ENCODE results near the gene TTC23.

Gene TTC23

DNA sequence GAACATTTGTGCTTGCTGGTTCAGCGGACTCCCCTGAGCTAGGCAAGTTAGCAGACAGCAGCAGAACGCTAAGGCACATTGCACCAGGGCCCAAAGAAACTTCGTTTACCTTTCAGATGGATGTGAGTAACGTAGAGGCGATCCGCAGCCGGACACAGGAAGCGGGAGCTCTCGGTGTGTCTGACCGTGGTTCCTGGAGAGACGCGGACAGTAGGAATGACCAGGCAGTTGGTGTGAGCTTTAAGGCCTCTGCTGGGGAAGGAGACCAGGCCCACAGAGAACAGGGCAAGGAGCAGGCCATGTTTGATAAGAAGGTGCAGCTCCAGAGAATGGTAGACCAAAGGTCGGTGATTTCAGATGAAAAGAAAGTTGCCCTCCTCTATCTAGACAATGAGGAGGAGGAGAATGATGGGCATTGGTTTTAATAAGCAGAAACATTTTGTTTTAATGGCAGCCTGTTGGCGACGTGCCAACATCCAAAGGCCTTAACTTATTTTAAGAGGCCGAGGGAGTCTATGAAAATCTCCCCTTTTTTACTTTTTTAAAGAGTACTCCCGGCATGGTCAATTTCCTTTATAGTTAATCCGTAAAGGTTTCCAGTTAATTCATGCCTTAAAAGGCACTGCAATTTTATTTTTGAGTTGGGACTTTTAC, 116.6 kb downstream of the TTC23 start:
- DNase-seq, result no peak

DNA sequence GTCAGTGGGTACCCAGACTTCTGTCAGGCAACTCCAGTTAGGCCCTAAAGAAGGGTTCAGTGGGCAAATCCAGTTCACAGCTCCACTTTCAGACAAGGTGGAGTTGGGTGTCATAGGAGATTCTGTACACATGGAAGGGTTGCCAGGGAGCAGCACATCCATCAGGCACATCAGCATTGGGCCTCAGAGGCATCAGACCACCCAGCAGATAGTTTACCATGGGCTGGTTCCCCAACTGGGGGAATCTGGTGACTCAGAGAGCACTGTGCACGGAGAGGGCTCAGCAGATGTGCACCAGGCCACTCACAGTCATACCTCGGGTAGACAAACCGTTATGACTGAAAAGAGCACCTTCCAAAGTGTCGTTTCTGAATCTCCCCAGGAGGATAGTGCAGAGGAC, 117.3 kb downstream of the TTC23 start:
- DNase-seq, result no peak

DNA sequence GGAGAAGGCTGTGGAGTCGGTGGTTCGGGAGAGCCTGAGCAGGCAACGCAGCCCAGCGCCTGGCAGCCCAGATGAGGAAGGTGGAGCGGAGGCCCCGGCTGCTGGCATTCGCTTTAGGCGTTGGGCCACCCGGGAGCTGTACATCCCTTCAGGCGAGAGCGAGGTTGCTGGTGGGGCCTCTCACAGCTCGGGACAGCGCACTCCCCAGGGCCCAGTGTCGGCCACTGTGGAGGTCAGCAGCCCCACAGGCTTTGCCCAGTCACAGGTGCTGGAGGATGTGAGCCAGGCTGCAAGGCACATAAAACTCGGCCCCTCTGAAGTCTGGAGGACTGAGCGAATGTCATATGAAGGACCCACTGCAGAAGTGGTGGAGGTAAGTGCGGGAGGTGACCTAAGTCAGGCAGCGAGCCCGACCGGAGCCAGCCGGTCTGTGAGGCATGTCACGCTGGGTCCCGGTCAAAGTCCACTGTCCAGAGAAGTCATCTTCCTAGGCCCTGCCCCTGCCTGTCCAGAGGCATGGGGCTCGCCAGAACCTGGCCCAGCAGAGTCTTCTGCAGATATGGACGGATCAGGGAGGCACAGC, 117.8 kb downstream of the TTC23 start:
- no peak for DNase-seq

DNA sequence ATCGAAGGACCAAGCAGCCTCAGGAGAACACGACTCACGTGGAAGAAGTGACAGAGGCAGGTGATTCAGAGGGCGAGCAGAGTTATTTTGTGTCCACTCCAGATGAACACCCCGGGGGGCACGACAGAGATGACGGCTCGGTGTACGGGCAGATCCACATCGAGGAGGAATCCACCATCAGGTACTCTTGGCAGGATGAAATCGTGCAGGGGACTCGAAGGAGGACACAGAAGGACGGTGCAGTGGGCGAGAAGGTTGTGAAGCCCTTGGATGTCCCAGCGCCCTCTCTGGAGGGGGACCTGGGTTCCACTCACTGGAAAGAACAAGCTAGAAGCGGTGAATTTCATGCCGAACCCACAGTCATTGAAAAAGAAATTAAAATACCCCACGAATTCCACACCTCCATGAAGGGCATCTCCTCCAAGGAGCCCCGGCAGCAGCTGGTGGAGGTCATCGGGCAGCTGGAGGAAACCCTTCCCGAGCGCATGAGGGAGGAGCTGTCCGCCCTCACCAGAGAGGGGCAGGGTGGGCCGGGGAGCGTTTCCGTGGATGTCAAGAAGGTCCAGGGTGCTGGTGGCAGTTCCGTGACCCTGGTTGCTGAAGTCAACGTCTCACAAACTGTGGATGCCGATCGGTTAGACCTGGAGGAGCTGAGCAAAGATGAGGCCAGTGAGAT, 118.5 kb downstream of the TTC23 start:
- DNase-seq, result no peak

DNA sequence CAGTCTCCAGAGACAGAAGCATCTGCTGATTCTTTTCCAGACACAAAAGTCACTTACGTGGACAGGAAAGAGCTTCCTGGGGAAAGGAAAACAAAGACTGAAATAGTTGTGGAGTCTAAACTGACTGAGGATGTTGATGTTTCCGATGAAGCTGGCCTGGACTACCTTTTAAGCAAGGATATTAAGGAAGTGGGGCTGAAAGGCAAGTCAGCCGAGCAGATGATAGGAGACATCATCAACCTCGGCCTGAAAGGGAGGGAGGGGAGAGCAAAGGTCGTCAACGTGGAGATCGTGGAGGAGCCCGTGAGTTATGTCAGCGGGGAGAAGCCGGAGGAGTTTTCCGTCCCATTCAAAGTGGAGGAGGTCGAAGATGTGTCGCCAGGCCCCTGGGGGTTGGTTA, 119.1 kb downstream of the TTC23 start:
- DNase-seq, result no peak

DNA sequence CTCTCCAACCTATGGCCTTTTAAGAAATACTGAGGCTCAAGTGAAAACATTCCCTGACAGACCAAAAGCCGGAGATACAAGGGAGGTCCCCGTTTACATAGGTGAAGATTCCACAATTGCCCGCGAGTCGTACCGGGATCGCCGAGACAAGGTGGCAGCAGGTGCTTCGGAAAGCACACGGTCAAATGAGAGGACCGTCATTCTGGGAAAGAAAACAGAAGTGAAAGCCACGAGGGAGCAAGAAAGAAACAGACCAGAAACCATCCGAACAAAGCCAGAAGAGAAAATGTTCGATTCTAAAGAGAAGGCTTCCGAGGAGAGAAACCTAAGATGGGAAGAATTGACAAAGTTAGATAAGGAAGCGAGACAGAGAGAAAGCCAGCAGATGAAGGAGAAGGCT, 119.7 kb downstream of the TTC23 start:
- DNase-seq, result no peak

DNA sequence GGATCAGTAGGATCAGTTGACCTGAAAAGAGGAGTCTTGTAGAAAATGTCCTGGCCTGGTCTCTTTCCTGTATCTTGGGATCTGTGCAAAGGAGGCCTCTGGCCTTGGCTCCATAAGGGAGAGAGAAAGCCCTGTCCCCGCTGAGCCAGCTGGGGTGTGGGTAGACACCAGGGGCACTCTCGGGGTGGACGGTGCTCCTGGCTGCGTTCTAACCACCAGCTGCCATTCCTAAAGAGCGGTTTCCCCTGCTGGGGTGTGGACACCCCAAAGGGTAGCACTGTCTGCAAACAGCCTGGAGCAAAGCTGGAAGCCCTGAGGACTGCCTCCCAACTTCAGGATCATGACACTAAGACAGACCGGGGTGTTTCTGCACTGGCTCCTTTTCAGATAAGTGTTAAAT, 121.0 kb downstream of the TTC23 start:
- DNase-seq, result no peak

DNA sequence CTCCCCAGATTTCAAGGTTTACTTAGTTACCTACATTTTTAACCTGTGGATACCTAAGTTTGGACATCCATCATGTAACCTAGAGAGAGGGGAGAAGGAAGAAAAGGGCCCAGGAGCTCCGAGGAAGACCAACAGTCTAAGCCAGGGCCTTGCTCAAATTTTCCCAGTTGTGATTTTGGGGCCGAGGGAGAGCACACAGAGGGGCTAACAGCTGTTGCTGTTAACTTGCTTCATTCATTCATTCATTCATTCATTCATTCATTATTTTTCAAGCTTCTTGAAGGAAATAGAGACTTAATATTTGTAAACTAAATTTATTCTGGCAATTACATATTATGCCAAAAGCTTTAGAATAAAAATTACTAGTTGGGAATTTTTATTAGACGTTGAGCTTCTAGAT, 121.6 kb downstream of the TTC23 start:
- DNase-seq, result no peak

DNA sequence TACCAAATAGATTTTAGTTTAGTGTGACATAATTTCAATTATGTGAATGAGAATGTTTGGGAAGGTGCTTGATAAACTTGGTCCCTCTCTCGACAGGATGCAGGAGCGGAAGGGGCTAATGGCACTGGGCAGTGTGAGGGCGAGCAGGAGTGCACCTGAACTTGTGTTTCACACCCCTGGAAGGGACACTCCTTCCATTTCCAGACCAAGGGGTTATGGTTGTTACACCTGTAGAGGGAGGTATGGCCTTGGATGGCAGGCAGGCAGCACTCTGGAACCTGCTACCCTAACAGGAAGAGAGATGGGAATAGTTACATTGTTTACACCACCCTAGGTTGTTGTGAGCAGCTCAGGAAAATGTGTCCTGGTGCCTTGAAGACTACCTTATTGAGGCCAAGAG, 122.5 kb downstream of the TTC23 start:
- DNase-seq, result no peak

DNA sequence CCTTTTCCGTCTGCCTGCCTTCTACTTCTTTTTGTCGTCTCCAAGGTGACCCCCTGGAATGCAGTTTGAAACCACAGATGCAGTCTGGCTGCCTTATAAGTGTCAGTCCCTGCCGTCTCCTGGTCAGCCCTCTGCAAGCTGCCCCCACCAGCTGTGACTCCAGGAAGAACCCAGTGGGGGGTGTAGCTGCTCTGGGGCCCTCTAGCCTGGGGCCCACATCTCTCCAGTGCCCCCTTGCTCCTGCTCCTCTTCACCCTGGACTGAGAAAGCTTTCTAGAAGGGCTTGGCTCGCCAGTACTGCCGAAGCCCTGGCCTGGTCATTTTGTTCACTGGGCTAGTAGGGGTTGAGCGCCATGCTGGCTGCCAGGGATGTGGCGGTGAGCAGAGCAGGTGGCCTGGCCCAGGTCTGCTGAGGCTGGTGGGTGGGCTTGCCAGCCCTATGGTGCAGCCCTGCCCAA, 123.2 kb downstream of the TTC23 start:
- no peak for DNase-seq

DNA sequence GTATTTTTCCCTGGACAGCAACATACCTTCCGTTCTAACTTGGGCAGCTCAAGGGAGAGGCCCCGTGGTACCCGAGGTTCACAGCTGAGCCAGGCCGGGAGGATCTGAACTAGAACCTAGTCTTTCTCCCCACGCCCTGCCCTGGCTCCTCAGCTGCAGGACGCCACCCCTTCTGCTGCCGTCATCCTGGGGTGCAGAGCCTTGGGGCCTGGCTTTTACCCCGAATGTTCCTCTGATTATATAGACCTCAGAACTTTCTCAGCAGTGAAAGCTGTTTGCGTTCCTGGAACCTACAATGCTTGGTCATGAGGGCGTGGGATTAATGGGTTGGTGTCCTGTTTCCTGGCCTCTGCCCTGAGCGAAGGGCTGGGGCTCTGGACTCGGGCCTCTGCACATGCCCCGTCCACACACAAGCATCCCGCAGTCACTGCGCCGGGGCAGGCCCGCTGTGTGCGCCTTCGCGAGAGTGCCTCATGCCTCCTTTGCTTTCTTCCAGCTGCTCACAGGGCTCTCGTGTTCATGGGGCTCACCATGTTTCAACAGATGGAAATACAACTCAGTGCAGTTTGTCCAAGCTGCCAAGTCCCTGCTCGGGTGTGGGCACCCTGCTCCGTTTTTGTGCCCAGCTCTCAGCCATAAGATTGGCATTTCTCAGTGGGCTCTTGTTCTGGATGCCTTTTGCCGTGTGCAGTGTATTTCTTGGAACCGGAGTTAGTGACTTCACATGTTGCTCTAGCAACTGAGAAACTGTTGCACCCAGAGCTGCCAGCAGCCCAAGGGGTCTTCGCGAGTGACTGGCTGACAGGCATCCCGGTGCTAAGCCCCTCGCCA, 124.1 kb downstream of the TTC23 start:
- DNase-seq, result no peak

DNA sequence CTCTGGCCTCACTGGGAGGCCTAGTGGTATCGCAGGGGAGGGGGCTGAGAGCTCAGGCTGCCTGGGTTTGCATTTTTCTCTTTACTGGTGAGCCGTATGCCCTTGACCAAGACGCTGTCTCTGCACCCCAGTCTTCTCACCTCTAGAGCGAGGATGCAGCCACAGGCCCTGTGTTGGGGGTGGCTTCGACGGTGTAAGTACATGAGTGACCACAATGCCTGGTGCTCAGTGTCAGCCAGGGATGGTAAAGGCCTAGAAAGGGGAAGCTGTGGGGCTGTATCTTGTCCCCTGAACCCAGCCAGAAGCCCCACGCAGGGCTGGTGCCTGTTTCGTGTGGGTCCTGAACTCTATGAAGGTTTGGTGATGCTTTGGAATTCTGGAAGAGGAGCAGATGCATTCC, 124.7 kb downstream of the TTC23 start:
- no peak for DNase-seq

DNA sequence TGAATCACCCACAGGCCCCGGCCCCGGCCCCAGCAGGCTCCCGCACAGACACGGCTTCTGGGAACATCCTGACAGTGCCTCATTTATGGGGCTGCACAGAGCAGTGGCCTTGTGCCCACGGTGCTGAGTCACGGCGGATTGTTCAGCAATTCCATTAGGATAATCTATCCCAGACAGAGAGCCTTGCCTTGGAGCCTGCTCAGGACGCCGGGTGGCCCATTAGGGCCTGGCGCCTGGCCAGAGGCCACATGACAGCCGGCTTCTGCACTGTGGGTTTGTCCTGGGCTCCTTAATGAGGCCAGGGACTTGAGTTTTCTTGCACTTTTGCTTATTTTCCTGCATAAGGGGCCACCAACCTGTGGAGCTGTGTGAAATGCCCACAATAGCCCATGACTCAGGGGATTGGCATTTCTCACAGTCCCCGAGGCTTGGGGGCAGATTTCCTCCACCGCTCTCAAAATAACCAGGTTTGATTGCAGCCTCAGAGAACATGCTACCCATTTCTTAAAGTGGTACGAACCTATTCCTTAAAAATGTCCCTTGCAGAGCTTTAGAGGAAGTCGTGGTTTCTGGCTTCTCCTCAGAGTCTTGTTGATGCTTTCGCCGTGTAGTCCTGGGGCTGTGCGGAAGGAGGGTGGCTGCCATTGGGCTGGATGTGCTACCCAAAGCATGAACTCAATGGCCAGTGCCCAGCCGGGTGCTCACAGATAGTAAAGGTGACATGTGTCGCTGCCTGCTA, 125.5 kb downstream of the TTC23 start:
- peak; percentile 37 for DNase-seq

DNA sequence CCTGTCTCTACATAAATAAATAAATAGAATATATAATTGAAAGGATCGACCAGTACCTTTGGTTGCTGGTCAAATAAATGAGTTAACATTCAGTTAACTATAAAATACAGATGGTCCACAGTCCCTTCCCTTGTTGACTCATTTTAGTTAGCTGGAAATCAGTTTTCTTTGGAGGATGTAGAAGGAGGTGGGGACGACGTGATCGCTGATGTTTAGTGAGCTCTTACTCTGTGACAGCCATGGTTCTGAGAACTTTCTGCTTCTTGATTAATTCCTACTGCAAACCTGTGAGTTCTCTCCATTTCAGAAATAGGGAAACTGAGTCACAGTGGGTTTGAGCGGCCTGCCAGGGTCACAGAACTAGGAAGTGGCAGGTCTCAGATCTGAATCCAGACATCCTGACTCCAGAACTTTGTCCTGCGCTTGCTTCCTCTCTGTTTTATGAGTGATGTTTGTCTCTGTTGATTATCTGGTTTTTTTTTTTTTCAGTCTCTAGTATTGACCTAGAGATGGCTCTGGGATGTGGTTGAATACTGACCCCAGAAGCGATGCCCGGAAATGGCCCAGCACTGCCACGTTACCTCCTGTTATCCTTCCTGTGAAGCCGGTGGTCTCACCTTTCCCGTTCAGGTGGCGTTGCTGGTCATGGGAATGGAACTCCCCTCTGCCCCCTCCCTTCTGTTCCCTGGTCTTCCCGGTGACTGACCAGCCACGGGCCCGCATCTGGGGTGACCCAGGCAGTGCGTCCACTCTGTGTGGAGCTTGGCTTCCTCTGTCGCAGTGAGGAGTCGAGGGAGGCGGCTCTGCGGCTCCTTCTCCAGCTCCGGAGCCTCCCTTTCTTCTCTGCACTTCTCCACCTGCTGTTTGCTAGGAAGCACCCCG, 126.3 kb downstream of the TTC23 start:
- no peak for DNase-seq

DNA sequence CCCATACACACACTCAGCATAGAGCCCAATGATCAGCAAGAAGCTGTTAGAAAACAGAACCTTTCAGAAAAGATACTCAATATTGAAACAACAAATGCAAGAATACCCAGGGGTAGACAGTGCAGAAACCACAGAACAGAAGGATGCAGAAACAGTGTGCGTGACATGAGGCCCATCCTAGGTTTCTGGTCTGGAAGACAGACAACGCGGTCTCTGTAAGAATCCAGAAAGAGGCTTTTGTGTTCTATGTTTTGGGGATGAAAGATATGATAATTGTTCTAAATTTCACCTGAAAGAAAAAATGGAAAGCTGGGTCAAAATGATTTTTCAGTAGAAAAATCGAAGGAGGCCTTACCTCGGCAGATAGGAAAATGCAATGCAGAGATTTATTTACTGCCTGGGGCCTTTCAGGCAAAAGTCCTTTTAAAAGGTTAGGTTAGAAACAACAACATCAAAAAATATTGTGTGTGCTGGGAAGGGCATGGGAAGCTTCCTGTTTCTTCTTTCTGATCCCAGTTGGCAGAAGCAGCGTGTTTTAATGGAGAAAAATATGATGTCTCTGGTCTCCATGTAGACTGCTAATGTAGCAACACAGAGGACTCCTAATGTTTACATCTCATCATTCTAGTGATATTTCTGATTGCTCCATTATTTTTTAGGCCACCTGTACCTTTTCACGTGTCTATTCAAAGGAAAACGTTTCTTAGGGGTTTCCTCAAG, 127.5 kb downstream of the TTC23 start:
- DNase-seq, result no peak

DNA sequence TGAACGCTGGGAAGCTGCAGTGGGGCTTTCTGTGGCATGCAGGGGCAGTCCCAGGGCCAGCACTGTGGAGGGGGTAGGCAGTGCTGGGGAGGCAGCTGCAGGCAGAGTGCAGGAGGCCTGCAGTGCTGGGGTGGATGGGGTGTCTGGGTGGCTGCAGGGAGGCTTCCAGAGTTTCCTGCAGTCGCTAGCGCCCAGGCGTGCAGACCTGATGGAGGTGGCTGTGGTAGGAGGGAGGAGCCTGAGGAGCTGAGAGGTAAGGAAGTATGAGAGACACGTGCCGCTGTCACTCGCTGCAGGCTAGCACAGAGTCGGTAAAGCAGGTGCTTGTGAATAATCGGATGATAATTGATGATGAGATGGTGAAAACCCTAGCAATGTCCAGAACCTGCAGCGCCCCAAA, 128.2 kb downstream of the TTC23 start:
- no peak for DNase-seq

DNA sequence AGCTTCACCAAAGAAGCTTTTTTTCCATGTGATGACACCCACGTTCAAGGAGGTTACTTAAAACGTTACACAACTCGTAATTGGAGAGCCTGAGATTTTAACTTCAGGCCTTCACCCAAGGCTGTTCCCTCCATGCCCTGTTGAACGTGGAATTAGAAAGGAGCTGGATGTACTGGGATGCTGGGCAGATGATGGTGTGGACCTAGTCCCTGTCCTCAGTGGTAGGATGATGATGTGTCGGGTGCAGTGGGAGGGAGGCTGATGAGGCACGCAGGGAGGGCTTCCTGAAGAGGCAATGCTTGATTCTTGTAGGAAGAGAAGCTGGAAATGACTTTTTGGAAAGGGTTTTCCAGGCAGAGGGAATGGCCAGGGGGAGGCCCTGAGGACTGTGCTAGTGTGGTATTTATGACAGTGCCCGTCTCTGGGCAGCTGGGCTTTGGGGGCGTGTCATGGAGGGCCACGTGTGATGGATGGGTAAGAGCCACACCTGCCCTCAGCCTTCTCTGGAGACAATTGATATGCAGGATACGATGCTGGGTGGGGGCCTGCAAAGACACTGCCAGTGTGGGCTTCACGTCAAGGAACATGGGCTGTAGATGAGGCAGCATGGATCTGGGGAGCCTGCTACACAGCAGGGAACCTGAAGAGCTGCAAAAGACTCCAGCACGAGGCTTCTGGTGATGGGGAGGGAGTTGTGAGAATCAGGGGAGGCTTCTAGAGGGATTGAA, 129.2 kb downstream of the TTC23 start:
- DNase-seq, result no peak

DNA sequence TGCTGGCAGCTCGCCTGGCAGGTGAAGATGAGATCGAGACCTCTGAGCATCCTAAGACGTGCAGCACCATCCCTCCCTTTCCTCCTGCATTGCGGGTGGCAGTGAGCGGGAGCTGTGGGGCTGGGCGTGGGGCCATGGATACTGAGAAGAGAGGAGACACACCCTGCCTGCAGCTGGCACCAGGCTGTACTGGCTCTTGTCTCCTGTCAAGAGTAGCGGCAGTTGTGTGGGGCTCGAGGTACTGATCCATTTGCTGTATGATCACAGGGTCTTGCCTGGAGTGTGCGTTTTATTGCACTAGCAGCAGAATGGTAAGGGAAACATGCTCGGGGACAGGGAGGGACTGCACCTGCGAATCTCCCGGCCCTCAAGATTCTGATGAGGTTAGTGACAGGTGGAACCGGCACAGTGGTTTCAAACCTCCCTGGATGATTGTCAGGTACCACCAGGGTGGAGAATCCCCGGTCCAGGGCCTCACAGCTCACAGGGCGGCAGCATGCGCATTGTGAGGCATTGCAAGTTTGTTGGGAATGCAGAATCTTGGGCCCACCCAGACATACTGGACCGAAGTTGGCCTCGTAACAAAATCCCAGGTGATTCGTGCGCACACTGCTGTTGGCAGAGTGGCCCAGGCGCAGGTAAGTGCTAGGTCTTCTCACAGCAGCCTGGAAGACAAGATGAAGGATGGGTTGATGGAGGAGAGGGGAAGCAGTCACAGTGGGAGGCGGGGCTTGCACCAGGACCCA, 130.4 kb downstream of the TTC23 start:
- no peak for DNase-seq

DNA sequence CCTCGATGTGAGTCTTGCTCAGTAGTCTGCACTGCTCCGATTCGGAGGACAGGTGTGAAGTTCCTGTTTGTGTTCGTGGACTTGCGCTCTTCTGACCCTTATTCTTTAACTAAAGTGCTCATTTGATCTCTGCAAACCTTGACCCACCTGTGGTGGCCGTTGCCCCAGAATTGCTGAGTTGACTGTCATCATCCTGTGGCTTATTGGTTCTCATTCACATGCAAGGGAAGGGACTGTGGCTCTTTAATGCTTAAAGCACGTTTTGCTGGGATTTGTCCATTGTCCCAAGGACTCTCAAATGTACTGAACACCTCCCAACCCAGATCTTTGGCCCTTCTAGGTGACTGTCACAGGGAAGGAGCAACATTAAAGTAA, 131.1 kb downstream of the TTC23 start:
- DNase-seq, result no peak

Measured in suppressor macrophage treated with lipopolysaccharide for 4 hours (primary cell).